ENCODE data around the gene RXRA.
"Not testable (repeated sequence)": the region's sequence is repeated elsewhere in the genome, so short reads cannot be mapped to it uniquely, and the experiment has no call there.

Gene RXRA

DNA sequence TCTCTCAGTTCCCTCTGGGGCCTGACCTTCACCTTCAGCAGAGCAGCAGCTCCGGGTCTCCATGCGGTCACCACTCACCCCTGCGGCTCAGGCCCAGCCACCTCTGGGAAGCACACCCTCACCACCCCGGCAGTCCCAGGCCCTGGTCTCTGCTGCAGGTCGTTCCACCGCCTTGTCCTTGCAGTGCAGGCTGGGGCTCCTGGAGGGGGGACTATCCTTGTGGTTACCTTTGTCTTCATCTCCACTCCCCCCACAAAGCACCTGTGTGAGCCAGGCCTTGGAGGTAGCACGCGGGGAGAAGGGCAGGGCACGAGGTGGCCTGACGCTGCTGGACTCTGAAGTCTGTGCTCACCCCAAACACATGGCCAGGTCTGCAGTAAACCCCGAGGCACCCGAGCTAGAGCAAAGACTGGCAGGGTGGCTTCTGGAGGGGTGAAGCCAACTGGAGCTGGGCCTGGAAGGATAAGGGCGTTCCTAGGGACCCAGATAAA lies 33.2 kb upstream of the RXRA start:
- intact Hi-C loops (cut with DNase I): no loop called here
- peak in 3 of 10 donors; percentile 57 to 82 (median 70) for DNase-seq

DNA sequence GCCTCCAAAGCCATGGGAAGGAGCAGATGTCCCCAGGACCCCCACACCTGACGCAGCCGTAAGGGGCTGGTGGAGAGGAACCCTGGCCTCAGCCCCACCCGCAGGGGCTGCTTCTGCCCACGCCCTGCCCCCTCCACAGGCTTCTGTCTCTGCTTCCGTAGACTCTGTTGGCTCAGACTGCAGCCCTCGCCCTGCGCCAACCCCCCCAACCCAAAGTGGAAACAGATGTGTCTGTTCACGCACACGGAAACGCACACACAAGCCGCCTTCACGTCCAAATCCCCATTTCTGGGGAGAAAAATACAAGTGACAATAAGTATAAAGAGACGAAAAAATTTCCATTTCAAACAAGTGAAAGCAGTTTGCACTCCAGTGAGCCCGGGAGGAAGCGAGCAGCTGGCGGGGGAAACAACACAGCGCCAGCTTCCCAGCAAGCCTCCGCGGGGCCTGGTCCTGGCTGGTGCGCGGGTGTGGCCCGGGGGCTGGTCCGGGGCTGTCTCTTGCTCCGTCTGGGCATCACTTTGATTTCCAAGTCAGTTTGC lies 32.6 kb upstream of the RXRA start:
- intact Hi-C loops (cut with DNase I): no loop called here
- peak in 8 of 10 donors; percentile 32 to 91 (median 45) for DNase-seq

DNA sequence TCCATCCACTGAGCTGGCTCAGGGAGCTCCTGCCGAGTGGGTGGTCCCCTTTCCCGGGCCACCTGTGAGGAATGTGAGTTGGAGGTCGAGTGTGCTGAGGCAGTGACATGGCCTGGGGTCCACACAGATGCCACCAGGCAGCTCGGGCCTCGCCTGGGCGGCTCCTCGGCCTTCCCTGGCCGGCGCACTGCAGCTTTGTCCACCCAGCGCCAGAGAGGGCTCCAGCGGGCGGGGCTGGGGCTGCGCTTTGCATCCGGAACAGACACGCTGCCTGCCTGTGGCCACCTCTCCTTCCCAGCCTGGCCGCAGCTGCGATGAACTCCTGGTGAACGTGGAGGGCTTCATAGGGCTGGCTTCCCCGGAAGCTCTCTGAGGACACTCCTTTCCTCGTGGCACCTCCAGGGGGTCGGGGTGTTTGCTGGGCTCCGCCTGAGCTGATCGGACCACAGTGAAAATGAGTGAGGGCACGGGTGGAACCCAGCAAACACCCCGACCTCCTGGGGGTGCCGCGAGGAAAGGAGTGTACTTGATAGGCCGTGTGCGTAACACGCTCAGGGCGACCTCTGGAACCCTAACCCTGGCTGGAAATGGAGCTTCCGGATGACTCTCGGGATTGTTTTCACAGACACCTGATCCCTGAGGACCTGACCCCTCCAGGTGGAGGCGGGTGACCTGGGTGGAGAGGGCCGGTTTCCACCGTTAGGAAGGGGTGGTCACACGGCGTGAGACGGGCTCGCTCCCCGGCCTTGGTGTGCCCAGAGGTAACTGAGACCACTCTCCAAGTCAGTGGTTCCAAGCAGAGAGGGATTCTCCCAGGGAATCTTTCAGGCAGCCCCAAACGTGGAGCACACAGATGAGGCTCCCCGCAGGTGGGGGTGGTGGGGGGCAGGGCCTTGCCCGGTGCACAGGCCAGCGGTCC lies 31.8 kb upstream of the RXRA start:
- intact Hi-C loops (cut with DNase I): no loop called here
- peak in 3 of 10 donors; percentile 59 to 84 (median 74) for DNase-seq

DNA sequence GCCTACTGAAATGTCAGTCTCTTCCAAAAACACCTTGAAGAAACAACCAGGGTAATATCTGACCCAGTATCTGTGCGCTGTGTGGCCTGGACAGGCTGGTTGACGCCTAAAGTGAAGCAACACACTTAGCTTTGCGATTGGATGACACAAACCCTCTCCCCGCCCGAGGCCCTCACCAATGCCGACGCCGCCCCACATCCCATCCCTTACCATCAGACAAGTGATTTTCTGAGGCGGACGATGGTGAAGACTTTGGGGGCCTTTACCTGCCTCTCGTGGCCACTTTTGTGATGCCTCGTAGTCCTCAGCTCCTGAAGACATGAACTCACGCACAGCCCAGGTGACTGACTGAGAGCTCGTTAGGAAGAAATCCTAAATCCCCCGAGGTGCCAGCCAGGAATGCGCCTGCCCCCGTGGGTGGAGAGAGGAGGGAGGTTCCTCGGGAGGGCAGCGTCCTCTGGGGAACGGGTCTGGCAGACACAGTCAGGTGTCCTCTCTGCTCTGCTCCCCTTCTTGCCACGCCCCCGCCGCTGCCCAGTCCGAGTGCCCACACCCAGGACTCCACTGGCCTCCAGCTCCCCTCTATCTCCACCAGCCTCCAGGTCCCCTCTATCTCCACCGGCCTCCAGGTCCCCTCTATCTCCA lies 31.0 kb upstream of the RXRA start:
- peak in 3 of 10 donors; percentile 29 to 77 (median 76) for DNase-seq
- intact Hi-C loops (cut with DNase I): no loop called here

DNA sequence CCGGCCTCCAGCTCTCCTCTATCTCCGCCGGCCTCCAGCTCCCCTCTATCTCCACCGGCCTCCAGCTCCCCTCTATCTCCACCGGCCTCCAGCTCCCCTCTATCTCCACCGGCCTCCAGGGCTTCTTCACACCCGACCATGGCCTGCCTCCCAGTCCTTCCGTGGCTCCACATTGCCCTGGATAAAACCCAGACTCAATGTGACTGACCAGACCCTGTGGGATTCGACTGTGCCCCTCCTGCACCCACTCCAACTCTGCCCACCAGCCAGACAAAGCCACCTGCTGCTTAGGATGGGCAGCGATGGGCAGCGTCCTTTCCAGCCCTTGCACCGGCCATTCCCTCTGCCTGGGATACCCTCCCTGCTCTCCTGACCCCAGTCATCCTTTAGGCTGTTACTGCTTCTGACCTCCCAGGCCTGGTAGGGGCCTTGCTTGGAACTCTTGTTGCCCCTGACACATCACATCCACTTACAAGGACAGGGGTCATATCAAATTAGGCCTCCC lies 30.5 kb upstream of the RXRA start:
- DNase-seq: peak in 3 of 10 donors; percentile 34 to 61 (median 57)
- intact Hi-C loops (cut with DNase I): no loop called here

DNA sequence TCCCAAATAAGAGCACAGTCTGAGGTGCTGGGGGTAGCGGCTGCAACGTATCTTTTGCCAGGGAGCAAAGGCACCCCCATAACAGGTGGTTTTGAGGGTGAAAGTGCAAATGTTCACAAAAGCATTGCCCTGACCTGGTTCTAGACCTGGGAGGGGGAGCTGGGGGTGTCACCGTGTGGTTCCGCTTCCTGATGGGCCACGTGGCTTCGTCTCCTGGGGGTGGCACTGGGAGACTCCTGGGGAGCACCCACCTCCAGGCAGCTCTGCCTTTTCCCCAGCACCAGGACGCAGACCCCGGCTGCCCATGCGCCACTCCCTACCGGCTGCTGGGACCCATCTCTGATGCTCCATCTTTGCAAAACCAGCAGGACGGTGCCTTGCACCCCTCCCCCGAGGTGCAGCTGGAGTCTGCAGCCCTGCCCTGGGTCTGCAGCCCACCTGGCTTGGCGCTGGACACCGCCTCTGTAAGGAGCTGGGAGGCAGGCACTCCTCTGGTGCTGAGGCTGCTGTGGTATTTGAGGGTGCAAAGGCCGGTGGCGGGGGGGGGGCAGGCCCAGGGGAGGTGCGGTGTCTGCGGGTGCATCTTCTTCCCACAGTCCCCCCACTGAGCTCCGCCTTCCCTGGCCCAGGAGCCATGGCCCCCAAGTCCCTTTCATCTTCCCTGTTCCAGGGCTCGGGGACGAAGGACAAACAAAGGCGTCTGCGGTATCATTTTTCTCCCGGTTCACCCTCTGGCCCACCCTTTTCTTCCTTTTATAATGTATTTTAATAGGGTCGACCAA lies 29.8 kb upstream of the RXRA start:
- DNase-seq: peak in 4 of 10 donors; percentile 23 to 78 (median 48)
- intact Hi-C loops (cut with DNase I): no loop called here

DNA sequence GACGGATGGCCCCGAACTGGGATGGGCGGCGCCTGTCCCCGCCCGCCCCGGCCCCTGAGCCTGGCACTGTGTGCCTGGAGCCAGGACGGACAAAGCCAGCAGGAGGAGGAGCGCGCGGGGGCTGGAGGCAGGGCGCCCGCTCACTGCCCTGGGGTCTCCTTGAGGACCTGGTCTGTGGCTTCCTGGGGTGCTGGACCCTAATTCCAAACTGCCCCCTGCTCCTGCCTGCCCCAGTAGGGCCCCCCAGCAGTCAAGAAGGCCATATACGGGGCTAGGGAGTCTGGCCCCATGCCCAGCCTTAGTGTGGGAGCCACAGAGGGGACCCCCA lies 29.2 kb upstream of the RXRA start:
- DNase-seq: peak in 3 of 10 donors; percentile 42 to 77 (median 72)
- intact Hi-C loops (cut with DNase I): no loop called here

DNA sequence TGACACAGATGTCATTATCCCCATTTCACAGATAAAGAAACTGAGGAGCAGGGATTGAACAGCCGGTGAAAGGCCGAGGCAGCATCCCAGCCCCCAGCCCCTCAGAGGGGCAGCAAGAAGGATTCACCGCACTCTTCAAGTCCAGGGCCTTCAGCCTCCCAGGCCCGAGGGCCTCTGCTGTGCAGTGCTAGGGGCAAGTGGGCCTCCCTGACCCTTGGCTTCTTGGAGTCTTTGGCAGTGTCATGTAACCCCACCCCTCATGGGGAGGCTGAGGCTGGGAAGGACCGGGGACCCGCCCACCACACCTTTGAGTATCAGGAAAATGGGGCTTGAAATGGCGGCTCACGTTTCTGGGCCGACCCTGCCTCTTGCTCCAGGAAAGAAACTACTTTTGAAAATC lies 28.7 kb upstream of the RXRA start:
- peak in 4 of 10 donors; percentile 19 to 74 (median 48) for DNase-seq
- intact Hi-C loops (cut with DNase I): no loop called here

DNA sequence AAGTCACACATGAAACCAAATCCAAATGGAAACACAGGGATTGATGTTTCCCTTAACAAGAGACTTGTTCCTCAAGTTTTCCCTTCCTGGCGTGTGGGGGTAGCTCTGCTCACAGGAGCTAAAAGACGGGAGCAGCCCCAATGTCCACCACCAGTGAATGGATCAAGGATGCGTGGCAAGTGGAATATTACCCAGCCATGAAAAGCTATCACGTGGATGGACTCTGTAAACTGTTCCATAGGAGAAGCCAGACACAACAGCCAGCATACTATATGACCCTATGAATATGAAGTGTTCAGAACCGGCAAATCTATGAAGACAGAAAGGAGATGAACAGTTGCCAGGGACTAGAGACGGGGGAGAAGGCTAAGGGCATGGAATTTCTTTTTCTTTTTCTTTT lies 28.3 kb upstream of the RXRA start:
- DNase-seq: peak in 1 of 10 donors; percentile 24
- intact Hi-C loops (cut with DNase I): no loop called here

DNA sequence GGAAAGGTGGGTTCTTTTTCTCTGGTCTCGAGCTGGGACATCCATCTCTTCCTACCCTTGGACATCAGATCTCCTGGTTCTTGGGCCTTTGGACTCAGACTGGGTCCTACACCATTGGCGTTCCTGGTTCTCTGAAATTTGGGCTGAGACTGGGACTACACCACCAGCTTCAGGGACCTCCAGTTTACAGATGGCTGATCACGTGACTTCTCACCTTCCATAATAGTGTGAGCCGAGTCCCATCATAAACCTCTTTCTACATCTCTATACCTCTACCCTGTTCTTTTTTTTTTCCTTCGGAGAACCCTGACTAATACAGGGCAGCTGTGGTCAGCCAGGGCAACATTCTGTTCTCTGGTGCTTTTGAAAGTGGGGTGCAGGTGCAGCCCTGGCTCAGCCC lies 27.2 kb upstream of the RXRA start:
- peak in 1 of 10 donors; percentile 8 for DNase-seq
- intact Hi-C loops (cut with DNase I): no loop called here

DNA sequence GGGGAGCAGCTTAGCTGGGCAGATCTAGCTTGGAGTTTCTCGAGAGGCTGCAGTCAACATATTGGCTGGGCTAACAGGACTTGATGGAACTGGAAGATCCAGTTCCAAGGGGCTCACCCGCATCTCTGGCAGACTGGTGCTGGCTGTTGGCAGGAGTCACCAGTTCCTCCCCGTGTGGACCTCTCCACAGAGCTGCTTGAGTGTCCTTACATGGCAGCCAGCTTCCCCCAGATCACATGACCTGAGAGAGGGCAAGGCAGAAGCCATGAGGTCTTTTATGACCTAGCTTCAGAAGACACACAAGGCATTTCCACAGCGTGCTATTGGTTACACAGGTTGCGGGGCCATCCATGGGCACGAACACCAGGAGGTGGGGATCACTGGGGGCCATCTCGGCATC lies 26.4 kb upstream of the RXRA start:
- intact Hi-C loops (cut with DNase I): no loop called here
- peak in 3 of 10 donors; percentile 33 to 61 (median 49) for DNase-seq

DNA sequence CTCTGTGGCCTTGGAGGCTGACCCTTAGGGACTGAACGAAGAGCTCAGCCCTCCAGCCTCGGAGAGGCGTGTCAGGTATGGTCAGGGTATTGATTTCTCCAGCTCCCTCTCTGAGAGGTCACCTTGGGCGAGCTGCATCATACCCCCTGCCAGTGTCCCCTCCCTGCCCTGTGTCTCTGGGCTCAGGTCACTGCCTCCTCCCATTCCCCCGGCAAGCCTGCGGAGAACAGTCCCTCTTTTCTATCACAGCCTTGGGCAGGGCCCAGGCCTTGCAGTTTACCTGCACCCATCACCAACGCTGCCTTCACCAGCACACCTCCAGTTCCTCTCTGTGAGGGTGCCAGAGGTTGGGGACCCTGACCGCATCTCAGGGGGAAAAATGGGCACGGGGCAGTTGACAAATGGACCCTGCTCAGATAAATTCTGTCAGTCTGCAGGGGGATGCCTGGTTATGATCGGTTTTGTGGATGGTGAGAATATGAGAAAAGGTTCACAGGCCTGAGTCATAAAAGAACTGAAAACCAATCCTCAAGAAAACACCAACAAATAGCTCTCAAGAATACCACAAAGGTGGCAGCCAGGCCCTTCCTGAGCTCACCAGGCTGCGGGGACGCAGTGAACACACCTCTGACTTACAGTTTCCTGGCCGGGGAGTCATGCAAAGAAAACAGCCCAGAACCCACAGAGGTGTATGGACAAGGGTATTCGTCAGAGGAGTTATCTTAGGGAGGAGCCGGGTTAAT lies 24.7 kb upstream of the RXRA start:
- DNase-seq: peak in 3 of 10 donors; percentile 36 to 65 (median 61)
- intact Hi-C loops (cut with DNase I): no loop called here

DNA sequence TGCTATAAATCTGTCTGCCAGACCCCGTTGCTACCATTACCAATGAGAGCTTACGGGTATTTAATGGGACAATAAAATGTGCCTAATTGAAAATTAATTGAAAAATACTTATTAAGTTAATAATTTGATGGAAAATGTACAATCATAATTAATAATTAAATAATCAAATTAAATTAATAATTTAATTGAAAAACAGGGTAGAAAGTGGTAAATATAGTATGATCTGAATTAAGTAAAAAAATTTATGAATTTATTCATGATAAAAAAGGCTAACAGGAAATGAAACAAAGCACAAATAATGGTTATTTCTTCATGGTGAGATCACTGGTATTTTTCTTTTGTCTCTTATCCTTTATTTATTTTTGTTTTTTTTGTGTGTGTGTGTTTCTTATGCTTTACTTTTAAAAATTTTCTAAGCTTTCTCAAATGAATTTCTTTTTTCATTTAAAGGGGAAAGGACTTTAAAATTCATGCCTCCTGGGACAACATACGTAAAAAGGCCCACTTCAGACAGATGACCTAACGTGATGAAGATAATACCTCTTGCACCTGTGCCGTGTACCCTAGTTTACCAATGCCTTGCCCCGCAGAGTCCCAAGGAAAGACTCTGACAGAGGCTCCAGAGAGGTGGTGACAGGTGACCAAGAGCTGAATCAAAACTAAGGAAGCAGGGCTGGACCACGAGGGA lies 24.0 kb upstream of the RXRA start:
- DNase-seq: no peak
- intact Hi-C loops (cut with DNase I): no loop called here

DNA sequence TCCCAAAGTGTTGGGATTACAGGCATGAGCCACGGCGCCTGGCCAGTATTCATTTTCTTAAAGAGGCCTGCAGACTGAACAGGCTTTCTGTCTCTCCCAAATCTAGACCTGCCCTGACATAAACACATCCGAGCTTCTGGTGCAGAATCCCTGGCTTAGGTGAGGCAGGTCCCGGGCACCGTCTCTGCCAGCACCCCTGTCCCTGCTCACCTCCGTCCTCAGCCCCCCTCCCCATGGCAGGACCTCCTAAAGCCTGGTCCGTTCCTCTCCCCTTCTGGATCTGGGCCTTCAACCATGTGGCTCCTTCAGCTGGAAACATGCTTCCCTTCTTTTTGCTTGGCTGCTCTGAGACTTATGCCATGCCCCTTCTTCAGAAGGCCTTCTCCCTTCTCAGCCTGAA lies 22.7 kb upstream of the RXRA start:
- peak in 3 of 10 donors; percentile 24 to 67 (median 61) for DNase-seq
- intact Hi-C loops (cut with DNase I): no loop called here

DNA sequence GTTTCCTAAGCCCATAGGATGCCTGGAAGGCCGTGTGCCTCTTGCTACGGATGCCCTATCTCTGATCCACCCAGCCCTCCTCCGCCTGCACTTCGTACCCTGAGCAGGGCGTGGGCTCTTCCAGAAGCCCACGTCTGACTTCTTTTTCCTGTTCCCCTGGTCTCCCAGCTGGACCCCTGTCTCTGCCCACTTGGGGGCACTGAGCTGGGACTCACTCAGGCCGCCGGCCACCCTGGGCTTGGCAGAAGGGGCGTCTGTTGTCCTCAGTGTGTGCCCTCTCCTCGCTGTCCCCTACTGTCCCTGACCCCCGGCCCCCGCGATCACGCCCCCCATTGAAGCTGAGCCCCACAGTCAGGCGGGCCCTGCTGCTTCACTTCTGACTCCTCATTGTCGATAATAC lies 22.0 kb upstream of the RXRA start:
- intact Hi-C loops (cut with DNase I): no loop called here
- peak in 3 of 10 donors; percentile 35 to 57 (median 47) for DNase-seq

DNA sequence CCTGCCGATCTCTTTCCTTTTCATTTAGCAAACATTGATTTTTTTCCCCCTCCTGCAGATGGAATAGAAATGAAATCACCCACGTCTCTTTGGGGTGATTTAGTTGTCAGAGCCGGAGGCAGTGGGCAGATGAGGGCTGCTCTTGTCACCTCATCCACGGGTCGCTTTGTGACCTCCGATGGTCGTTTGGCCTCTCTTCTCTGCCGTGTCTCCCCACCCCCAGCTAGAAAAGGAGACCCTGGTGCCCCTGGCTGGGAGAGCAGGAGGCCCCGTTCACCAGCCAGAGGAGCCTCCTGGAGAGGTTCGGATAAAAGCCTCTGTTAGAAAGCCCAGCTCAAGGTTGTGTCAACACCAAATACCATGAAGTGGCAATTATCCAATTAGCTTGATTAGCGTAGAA lies 21.6 kb upstream of the RXRA start:
- intact Hi-C loops (cut with DNase I): no loop called here
- peak in 2 of 10 donors; percentile 37 to 43 for DNase-seq

DNA sequence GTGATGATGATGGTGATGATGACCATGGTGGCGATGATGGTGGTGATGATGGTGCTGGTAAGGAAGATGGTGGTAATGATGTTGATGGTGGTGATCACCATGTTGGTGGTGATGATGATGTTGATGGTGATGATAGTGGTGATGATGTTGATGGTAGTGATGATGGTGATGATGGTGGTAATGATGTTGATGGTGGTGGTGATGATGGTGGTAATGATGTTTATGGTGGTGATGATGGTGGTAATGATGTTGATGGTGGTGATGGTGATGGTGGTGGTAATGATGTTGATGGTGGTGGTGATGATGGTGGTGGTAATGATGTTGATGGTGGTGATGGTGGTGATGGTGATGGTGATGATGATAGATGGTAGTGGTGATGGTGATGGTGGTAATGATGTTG lies 20.7 kb upstream of the RXRA start:
- intact Hi-C loops (cut with DNase I): no loop called here
- no peak for DNase-seq

DNA sequence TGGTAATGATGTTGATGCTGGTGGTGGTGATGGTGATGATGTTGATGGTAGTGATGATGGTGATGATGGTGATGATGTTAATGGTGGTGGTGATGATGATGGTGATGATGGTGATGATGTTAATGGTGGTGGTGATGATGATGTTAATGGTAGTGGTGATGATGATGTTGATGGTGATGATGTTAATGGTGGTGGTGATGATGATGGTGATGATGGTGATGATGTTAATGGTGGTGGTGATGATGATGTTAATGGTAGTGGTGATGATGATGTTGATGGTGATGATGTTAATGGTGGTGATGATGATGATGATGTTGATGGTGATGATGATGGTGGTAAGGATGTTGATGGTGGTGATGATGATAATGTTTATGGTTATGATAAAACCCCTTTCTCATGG lies 20.2 kb upstream of the RXRA start:
- DNase-seq; intact Hi-C loops (cut with DNase I): not testable (repeated sequence)
